Activated T-helper 2 cell treated with anti-CD3 and anti-CD28 coated beads, Interferon-gamma antibody, Interleukin-2, Interleukin-4, amounts not matched to agents 10 μg/mL and 5 μg/mL and 100 μg/mL, durations not matched to agents 14 hours and 24 hours and 36 hours (primary cell): ENCODE measurements around the gene MOCOS. TPM values are rescaled to one million over a fixed set of nuclear protein-coding genes. Genes with fewer than 3 reads are reported as not detected.
"Not testable (repeated sequence)": the region's sequence is repeated elsewhere in the genome, so short reads cannot be mapped to it uniquely, and the experiment has no call there.

Experiments used
- DNase-seq: peaks from one replicate; pipeline ENCODE4 v3.0.0; 2021; ENCODE audit warnings: low spot score
- H3K27ac Mint-ChIP-seq: one replicate; pipeline ENCODE4 v1.8.0; 2021; ENCODE audit warnings: mixed read lengths
- H3K27me3 Mint-ChIP-seq: one replicate; pipeline ENCODE4 v1.8.0; 2021; ENCODE audit warnings: low read depth, mixed read lengths
- H3K36me3 Mint-ChIP-seq: one replicate; pipeline ENCODE4 v1.8.0; 2021; ENCODE audit warnings: low read depth, mixed read lengths
- H3K4me1 Mint-ChIP-seq: one replicate; pipeline ENCODE4 v1.8.0; 2021; ENCODE audit warnings: low read depth, mixed read lengths
- H3K4me3 Mint-ChIP-seq: one replicate; pipeline ENCODE4 v1.8.0; 2021; ENCODE audit warnings: low read depth, mild to moderate bottlenecking, moderate library complexity, mixed read lengths
- H3K9me3 Mint-ChIP-seq: one replicate; pipeline ENCODE4 v1.8.0; 2021; ENCODE audit warnings: mixed read lengths
- intact Hi-C: fragments of 100-400 bp; cut with micrococcal nuclease; formaldehyde crosslinking; loops from one replicate; pipeline ENCODE4 v1.15.1; 2023
- total RNA-seq: library from RNA; stranded (reverse); gene quantifications from 2 replicates; pipeline ENCODE4 v1.2.3, GENCODE V29; 2022

MOCOS gene
- total RNA-seq, 1 donor from 2014 or later = 0.16 TPM

DNA sequence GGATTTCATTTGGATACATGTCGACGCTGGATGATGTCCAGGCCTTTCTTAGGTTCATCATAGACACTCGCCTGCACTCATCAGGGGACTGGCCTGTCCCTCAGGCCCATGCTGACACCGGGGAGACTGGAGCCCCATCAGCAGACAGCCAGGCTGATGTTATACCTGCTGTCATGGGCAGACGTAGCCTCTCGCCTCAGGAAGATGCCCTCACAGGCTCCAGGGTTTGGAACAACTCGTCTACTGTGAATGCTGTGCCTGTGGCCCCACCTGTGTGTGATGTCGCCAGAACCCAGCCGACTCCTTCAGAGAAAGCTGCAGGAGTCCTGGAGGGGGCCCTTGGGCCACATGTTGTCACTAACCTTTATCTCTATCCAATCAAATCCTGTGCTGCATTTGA lies 28.3 kb downstream of the MOCOS start:
- no peaks in the 10 kb centered on the region for H3K4me1 Mint-ChIP-seq
- no peaks in the 10 kb centered on the region for H3K27me3 Mint-ChIP-seq
- DNase-seq = no peak
- no peaks in the 10 kb centered on the region for H3K9me3 Mint-ChIP-seq
- no peak overlapping the region for H3K4me3 Mint-ChIP-seq
- no peak overlapping the region for H3K27ac Mint-ChIP-seq
- intact Hi-C loops = no loop called here
- H3K36me3 Mint-ChIP-seq = no peaks in the 10 kb centered on the region

DNA sequence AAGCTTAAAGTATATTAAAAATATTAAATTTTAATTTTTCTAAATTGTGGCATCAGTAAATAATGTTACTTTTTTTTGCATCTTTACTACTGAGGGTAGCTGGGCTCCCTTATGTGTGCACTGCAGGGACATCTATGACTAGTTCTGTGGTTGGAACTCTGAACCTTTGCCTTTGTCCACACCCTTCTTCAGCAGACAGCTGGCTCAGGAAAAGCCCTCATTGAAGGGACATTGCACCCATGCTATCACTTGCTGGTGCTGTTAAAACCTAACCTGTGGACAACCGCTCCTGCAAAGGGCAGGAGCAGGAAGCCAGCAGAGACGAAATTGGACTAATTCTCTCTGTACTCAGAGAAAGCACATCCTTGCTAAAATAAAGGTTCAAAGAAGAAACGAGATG lies 30.1 kb downstream of the MOCOS start:
- no peak overlapping the region for H3K4me3 Mint-ChIP-seq
- H3K4me1 Mint-ChIP-seq = no peaks in the 10 kb centered on the region
- H3K9me3 Mint-ChIP-seq = no peaks in the 10 kb centered on the region
- no peaks in the 10 kb centered on the region for H3K27me3 Mint-ChIP-seq
- no peak for DNase-seq
- intact Hi-C loops = no loop called here
- no peaks in the 10 kb centered on the region for H3K36me3 Mint-ChIP-seq
- H3K27ac Mint-ChIP-seq = no peak overlapping the region

DNA sequence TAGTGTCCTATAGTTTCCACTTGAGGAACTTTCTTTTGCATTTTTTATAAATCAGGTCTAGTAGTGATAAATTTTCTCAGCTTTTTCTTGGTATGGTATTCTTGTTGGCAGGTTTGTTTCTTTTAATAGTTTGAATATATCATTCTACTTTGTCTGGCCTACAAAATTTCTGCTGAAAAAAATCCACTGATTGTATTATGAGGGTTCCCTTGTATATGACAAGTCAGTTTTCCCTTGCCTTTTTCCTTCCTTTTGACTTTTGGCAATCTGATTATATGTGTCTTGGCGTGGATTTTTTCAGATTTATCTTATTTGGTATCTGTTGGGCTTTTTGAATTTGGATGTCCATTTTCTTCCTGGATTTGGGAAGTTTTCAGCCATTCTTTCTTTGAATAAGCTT lies 41.9 kb downstream of the MOCOS start:
- Mint-ChIP-seq H3K27me3 (no peaks in the 10 kb centered on the region), H3K36me3 (no peaks in the 10 kb centered on the region), H3K4me3 (no peak overlapping the region), H3K9me3 (peaks cover 30% of the 10 kb centered on the region), H3K4me1 (no peaks in the 10 kb centered on the region), H3K27ac (no peak overlapping the region)
- no peak for DNase-seq
- intact Hi-C loops = loop anchor here (10.0 kb wide), 1 partner anchor 56 kb away; no protein-coding TSS in a partner anchor

DNA sequence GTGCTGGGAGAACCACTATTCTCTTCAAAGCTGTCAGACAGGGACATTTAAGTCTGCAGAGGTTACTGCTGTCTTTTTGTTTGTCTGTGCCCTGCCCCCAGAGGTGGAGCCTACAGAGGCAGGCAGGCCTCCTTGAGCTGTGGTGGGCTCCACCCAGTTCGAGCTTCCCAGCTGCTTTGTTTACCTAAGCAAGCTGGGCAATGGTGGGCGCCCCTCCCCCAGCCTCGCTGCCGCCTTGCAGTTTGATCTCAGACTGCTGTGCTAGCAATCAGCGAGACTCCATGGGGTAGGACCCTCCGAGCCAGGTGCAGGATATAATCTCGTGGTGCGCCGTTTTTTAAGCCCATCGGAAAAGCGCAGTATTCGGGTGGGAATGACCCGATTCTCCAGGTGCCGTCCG lies 53.2 kb downstream of the MOCOS start:
- DNase-seq, H3K4me3 Mint-ChIP-seq, intact Hi-C loops, H3K36me3 Mint-ChIP-seq, H3K27ac Mint-ChIP-seq, H3K9me3 Mint-ChIP-seq, H3K4me1 Mint-ChIP-seq, H3K27me3 Mint-ChIP-seq: not testable (repeated sequence)

DNA sequence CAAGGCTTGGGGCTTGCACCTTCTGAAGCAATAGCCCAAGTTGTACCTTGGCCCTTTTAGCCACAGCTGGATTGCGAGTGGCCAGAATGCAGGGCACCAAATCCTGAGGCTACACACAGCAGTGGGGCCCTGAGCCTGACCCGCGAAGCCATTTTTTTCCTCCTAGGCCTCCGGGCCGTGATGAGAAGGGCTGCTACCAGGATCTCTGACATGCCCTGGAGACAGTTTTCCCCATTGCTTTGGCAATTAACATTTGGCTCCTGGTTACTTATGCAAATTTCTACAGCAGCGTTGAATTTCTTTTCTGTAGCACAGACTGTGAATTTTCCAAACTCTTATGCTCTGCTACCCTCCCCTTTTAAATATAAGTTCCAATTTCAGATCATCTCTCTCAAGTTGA lies 54.5 kb downstream of the MOCOS start:
- intact Hi-C loops = no loop called here
- DNase-seq = no peak
- no peaks in the 10 kb centered on the region for H3K4me1 Mint-ChIP-seq
- H3K9me3 Mint-ChIP-seq = peaks cover 8% of the 10 kb centered on the region
- no peaks in the 10 kb centered on the region for H3K36me3 Mint-ChIP-seq
- no peak overlapping the region for H3K27ac Mint-ChIP-seq
- H3K4me3 Mint-ChIP-seq = no peak overlapping the region
- H3K27me3 Mint-ChIP-seq = peaks cover 9% of the 10 kb centered on the region

DNA sequence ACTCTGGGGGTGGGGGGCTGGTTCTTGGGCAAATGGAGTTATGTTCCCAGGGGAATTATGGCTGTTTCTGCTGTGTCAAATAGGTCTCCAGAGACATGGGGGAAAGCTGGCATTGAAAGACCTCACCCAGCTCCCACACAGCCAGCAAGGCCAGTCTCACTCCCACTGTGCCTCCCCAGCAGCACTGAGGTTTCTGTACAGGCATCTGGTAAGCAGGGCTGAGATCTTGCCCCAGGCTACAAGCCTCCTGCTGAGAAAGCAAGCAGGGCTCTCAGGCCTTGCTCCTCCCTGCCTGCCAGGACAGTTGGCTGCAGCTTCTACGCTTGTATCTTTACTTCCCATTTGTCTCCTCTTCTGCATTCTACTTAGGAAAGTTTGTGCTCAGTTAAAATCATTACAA lies 59.7 kb downstream of the MOCOS start:
- DNase-seq = no peak
- intact Hi-C loops = no loop called here
- H3K36me3 Mint-ChIP-seq = no peaks in the 10 kb centered on the region
- H3K4me3 Mint-ChIP-seq = no peak overlapping the region
- H3K27me3 Mint-ChIP-seq = peaks cover 9% of the 10 kb centered on the region
- no peak overlapping the region for H3K27ac Mint-ChIP-seq
- no peaks in the 10 kb centered on the region for H3K4me1 Mint-ChIP-seq
- H3K9me3 Mint-ChIP-seq = peaks cover 8% of the 10 kb centered on the region

DNA sequence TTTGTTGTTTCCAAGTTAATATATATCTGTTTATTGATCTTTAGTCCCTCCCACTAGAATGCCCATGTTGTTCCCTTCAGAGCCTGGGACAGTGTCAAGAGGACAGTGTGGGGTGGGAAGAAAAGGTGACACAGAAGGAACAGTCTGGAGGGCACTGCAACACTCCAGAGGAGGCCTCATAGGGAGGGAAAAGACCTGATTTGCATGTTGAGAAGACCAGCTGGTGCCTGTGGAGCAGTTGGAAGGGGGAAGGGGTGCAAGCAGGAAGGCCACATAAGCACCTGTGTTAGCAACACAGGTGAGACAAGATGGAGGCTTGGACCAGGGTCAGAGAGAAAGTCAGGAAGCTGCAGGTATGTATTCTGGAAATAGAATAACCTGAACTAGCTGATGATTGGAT lies 62.1 kb downstream of the MOCOS start:
- no peak overlapping the region for H3K27ac Mint-ChIP-seq
- no peaks in the 10 kb centered on the region for H3K27me3 Mint-ChIP-seq
- peaks cover 8% of the 10 kb centered on the region for H3K9me3 Mint-ChIP-seq
- no peaks in the 10 kb centered on the region for H3K36me3 Mint-ChIP-seq
- intact Hi-C loops = no loop called here
- no peaks in the 10 kb centered on the region for H3K4me1 Mint-ChIP-seq
- DNase-seq = no peak
- H3K4me3 Mint-ChIP-seq = no peak overlapping the region

DNA sequence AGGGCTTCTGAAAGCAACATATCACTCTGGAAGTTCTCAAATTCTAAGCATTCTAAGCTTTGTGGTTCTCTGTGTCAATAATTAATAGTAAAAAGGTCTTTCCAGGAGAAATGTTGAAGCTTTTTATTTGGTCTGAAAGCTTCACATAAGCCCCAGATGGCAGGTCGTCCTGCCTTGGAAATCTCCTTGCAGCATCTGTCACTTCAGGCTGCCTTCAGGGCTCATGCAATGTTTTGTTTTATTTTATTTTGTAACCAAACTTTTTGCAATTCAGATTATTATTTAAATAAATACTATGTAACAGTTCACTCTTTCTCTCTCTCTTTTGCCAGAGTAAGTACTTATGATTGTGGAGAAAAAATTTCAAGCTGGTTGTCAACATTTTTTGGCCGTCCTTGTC lies 63.5 kb downstream of the MOCOS start:
- DNase-seq = no peak
- no peaks in the 10 kb centered on the region for H3K36me3 Mint-ChIP-seq
- no peaks in the 10 kb centered on the region for H3K4me1 Mint-ChIP-seq
- no peaks in the 10 kb centered on the region for H3K27me3 Mint-ChIP-seq
- no peak overlapping the region for H3K27ac Mint-ChIP-seq
- intact Hi-C loops = no loop called here
- peaks cover 3% of the 10 kb centered on the region for H3K9me3 Mint-ChIP-seq
- no peak overlapping the region for H3K4me3 Mint-ChIP-seq

DNA sequence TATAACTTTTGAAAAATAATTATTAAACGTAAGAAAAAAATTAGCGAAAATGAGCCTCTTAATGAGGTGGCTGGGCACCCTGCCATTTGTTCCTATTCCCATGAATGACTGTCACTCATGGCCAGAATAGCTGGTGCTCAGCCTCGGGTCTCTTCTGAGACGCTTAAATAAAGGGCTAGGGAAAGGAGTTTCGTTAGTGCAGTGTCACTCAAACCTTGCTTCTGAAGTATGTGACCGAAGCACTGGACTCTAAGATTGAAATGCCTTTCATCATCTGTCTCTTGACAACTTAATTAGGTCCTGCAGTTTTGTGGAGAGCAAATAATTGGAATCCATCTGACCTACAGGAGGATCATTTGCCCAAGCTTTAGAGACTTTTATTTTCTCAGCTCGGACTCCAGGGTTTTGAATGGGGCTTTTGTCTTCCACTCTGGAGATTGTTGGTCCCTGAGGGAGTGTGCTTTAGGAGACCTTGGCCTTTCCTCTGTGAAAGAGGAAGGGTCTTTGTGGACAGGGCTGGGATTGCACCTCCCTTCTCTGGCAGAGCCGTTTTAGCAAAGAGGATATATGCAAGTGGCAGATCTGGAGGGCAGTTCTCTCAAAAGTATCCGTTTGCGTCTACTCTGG lies 67.9 kb downstream of the MOCOS start:
- intact Hi-C loops = no loop called here
- Mint-ChIP-seq H3K27ac (no peak overlapping the region), H3K36me3 (no peaks in the 10 kb centered on the region), H3K4me3 (no peak overlapping the region), H3K9me3 (no peaks in the 10 kb centered on the region), H3K27me3 (no peaks in the 10 kb centered on the region), H3K4me1 (no peaks in the 10 kb centered on the region)
- DNase-seq = no peak

DNA sequence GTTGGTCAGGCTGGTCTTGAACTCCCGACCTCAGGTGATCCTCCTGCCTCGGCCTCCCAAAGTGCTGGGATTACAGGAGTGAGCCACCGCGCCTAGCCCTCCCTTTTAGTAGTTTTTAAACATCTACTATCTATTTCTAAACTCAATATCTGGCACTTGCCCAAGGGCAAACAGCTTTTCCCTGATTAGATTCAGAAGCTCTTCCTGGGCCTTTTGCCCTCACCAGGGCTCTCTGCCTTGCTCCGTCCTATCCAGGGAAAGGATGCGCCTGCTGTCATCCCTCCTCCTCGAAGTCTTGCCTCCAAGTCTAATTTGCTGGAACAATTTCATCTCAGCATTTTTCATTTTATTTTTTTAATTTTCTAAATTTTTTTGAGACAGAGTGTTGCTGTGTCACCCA lies 68.8 kb downstream of the MOCOS start:
- no peak for DNase-seq
- Mint-ChIP-seq H3K27ac (no peak overlapping the region), H3K4me3 (no peak overlapping the region), H3K27me3 (no peaks in the 10 kb centered on the region), H3K36me3 (no peaks in the 10 kb centered on the region), H3K4me1 (no peaks in the 10 kb centered on the region), H3K9me3 (no peaks in the 10 kb centered on the region)
- intact Hi-C loops = no loop called here

DNA sequence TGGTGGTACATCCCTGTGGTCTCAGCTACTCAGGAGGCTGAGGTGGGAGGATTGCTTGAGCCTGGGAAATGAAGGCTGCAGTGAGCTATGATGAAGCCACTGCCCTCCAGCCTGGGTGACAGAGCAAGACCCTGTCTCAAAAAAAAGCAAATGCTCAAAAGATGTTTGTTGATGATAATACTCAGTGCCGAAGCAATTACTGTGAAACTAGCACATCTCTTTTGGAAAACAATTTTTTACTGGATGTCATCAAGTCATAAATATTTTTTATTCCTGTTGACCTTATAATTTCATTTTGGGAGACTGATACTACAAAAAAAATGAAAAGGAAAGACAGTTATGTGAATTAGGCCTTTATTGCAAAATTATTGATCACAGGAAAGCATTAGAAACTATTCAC lies 75.7 kb downstream of the MOCOS start:
- no peaks in the 10 kb centered on the region for H3K4me1 Mint-ChIP-seq
- DNase-seq = no peak
- H3K36me3 Mint-ChIP-seq = no peaks in the 10 kb centered on the region
- H3K27ac Mint-ChIP-seq = no peak overlapping the region
- no peak overlapping the region for H3K4me3 Mint-ChIP-seq
- H3K27me3 Mint-ChIP-seq = no peaks in the 10 kb centered on the region
- intact Hi-C loops = no loop called here
- H3K9me3 Mint-ChIP-seq = no peaks in the 10 kb centered on the region

DNA sequence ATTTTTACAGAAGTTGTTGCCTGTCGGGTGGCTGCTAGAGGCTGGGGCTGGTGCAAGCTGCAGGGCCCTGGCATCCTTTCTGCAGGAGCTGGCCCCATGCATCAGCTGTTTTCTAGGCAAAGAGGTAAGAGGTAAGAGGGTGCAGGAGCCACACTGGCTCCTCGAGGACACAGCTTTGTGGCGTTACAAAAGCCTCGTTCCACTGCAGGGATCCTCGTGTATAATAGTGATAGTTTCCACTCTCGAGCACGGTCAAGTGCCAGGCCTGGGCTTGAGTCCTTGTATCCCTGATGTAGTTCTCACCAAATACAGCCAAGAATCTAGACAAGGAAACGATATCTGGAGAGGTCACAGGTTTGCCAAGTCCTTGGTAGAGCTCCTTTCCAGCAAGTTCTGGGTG lies 77.0 kb downstream of the MOCOS start:
- Mint-ChIP-seq H3K4me1 (no peaks in the 10 kb centered on the region), H3K27ac (no peak overlapping the region), H3K27me3 (no peaks in the 10 kb centered on the region), H3K9me3 (no peaks in the 10 kb centered on the region), H3K36me3 (no peaks in the 10 kb centered on the region), H3K4me3 (no peak overlapping the region)
- DNase-seq = no peak
- intact Hi-C loops = no loop called here

DNA sequence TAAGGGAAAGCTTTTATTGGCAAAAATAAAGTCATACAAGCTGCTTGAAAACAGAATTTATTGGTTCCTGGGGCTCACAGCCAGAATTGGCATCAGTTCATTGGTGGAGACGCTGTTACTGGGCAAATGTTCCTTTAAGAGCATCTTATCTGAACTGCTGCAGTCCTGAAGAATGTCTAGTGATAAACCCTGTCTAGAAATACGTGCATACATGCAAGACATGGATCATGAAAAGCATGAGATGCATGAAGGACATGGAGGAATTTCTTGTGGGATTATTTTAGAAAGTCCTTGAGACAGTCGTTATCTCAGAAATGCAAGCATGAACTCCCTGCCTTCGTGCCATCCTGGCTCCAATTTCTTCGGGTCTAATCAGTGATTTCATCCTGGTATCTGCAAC lies 77.7 kb downstream of the MOCOS start:
- DNase-seq = no peak
- Mint-ChIP-seq H3K36me3 (no peaks in the 10 kb centered on the region), H3K4me1 (no peaks in the 10 kb centered on the region), H3K27ac (no peak overlapping the region), H3K4me3 (no peak overlapping the region), H3K9me3 (no peaks in the 10 kb centered on the region), H3K27me3 (no peaks in the 10 kb centered on the region)
- intact Hi-C loops = no loop called here

DNA sequence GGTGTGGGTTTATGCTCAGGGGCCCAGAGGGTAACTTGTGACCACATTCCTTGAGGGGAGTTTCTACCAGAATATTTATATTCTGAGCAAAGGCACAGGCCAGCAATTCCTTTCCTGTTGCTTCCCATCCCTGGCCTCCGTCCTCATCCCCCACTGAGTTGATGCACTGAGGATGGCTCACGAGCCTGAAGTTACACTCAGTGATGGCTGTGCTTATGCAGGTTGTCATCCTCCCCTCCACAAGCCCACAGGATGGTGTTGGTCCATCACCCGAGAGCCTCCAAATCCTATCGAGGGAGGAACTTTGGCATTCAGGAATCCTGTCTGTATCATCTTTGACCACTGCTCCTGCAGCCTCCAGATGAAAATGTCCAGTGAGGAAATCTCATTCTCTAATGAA lies 81.9 kb downstream of the MOCOS start:
- H3K27ac Mint-ChIP-seq = no peak overlapping the region
- intact Hi-C loops = no loop called here
- no peaks in the 10 kb centered on the region for H3K9me3 Mint-ChIP-seq
- no peak overlapping the region for H3K4me3 Mint-ChIP-seq
- no peak for DNase-seq
- no peaks in the 10 kb centered on the region for H3K27me3 Mint-ChIP-seq
- no peaks in the 10 kb centered on the region for H3K36me3 Mint-ChIP-seq
- H3K4me1 Mint-ChIP-seq = no peaks in the 10 kb centered on the region
